GM12878 (cell line): Measurements from ENCODE around the gene KEL. TPM values are rescaled to one million over a fixed set of nuclear protein-coding genes. Genes with fewer than 3 reads are reported as not detected.

Source experiments
- ATAC-seq: fragments of 200-7000 bp; cut with Tn5 transposase; 3 replicates; pipeline ENCODE4 v1.9.1; 2020; ENCODE audit warnings: mild to moderate bottlenecking, moderate library complexity
- BruUV-seq: library from RNA; stranded (reverse); fragments of 400-500 nt; replicated peaks from 2 replicates; lab custom pipeline; 2021; lab: Mats Ljungman, UMichigan
- CTCF ChIA-PET: fragments of 300-600 bp; sonication (Branson Sonifier 250); formaldehyde crosslinking; extraction: SDS; loops from one replicate; lab custom pipeline; 2021; ENCODE audit warnings: inconsistent platforms; lab: Yijun Ruan, JAX
- POLR2A ChIA-PET: fragments of 350-600 bp; formaldehyde crosslinking; extraction: SDS; loops from one replicate; lab custom pipeline; 2021; ENCODE audit warnings: inconsistent platforms; lab: Charles Lee
- RAD21 ChIA-PET: fragments of 300-600 bp; sonication (Branson Sonifier 250); formaldehyde crosslinking; loops from one replicate; lab custom pipeline; 2023; ENCODE audit warnings: antibody characterized with exemption; ENCODE audit not compliant: unreplicated experiment; lab: Charles Lee
- SMC1A ChIA-PET: fragments of 300-600 bp; sonication (Branson Sonifier 250); formaldehyde crosslinking; loops from one replicate; lab custom pipeline; 2023; ENCODE audit not compliant: unreplicated experiment, uncharacterized antibody; lab: Charles Lee
- DNase-seq: peaks from one replicate; pipeline ENCODE4 v3.0.0-alpha.2; 2011; ENCODE audit warnings: low read depth, low spot score
- FAIRE-seq: peaks from 3 replicates; lab custom pipeline; 2011; peaks lifted over from hg19 to GRCh38; lab: Jason Lieb, UNC
- H2AFZ ChIP-seq: 2 replicates; pipeline ENCODE4 v1.6.0; 2011; ENCODE audit warnings: low read depth, low read length, control low read depth; ENCODE audit not compliant: control insufficient read depth
- H3K27ac ChIP-seq: 2 replicates; pipeline ENCODE4 v1.5.1; 2011; ENCODE audit warnings: control low read depth; ENCODE audit not compliant: control insufficient read depth, insufficient read depth
- H3K27me3 ChIP-seq, 2 experiments: replicated peaks in 1 of 2; 2 replicates each; pipeline versions ENCODE4 v1.6.0 to v1.6.1; 2011; ENCODE audit warnings: low read length in 1 of 2; ENCODE audit not compliant: control insufficient read depth in 2 of 2, insufficient read depth in 2 of 2
- H3K36me3 ChIP-seq, 2 experiments: 2 replicates each; pipeline ENCODE4 v1.5.1; 2011; ENCODE audit warnings: low read length in 1 of 2; ENCODE audit not compliant: control insufficient read depth in 2 of 2, insufficient read depth in 2 of 2
- H3K4me1 ChIP-seq: 2 replicates; pipeline ENCODE4 v1.6.1; 2011; ENCODE audit warnings: mild to moderate bottlenecking, low read length, moderate library complexity, mixed read lengths; ENCODE audit not compliant: control insufficient read depth, insufficient read depth
- H3K4me2 ChIP-seq: 2 replicates; pipeline ENCODE4 v1.6.0; 2011; ENCODE audit warnings: control low read depth; ENCODE audit not compliant: control insufficient read depth, insufficient read depth
- H3K4me3 ChIP-seq: fragments of 200-600 bp; sonication (generic); 2 replicates; pipeline ENCODE4 v1.5.1; 2016
- H3K79me2 ChIP-seq: 2 replicates; pipeline ENCODE4 v1.6.0; 2011; ENCODE audit warnings: low read length; ENCODE audit not compliant: control insufficient read depth, insufficient read depth
- H3K9ac ChIP-seq: 2 replicates; pipeline ENCODE4 v1.8.0; 2011; ENCODE audit warnings: low read length, control low read depth, mixed read lengths; ENCODE audit not compliant: control insufficient read depth, insufficient read depth
- H3K9me3 ChIP-seq: replicated peaks from 3 replicates; pipeline ENCODE4 v1.5.1; 2011; ENCODE audit warnings: mild to moderate bottlenecking, low read length; ENCODE audit not compliant: control insufficient read depth, insufficient read depth
- H4K20me1 ChIP-seq: 2 replicates; pipeline ENCODE4 v1.6.0; 2011; ENCODE audit not compliant: control insufficient read depth, insufficient read depth
- CBFB ChIP-seq: IDR thresholded peaks from 2 replicates; pipeline ENCODE4 v1.6.1; 2016; ENCODE audit warnings: antibody characterized with exemption, low read depth
- CUX1 ChIP-seq: IDR thresholded peaks from 2 replicates; pipeline ENCODE4 v1.6.1; 2012; ENCODE audit warnings: improper control_type of control experiment, low read depth, low read length; ENCODE audit not compliant: insufficient replicate concordance
- EP300 ChIP-seq, 2 experiments: fragments of 150-350 bp in 1 of 2; IDR thresholded peaks; 2 replicates each; pipeline ENCODE4 v1.6.1; 2011 to 2012; ENCODE audit warnings: low read depth in 2 of 2, low read length in 2 of 2, borderline replicate concordance in 1 of 2, improper control_type of control experiment in 1 of 2, inconsistent platforms in 1 of 2; ENCODE audit not compliant: control insufficient read depth in 1 of 2
- IRF4 ChIP-seq: IDR thresholded peaks from 2 replicates; pipeline ENCODE4 v1.6.1; 2011; ENCODE audit warnings: low read depth, low read length
- KDM1A ChIP-seq: fragments of 200-600 bp; sonication (generic); IDR thresholded peaks from 2 replicates; pipeline ENCODE4 v1.6.1; 2016; ENCODE audit warnings: borderline replicate concordance
- MYB ChIP-seq: fragments of 150-350 bp; IDR thresholded peaks from 2 replicates; pipeline ENCODE4 v1.6.1; 2014; ENCODE audit warnings: mild to moderate bottlenecking, low read depth, low read length, borderline replicate concordance
- NFYB ChIP-seq: IDR thresholded peaks from 2 replicates; pipeline ENCODE4 v1.6.1; 2011; ENCODE audit warnings: low read depth, mild to moderate bottlenecking, low read length, improper control_type of control experiment, moderate library complexity; ENCODE audit not compliant: insufficient read depth
- PML ChIP-seq: IDR thresholded peaks from 2 replicates; pipeline ENCODE4 v1.6.1; 2012; ENCODE audit warnings: low read length, inconsistent platforms
- POLR2A ChIP-seq: IDR thresholded peaks from 2 replicates; pipeline ENCODE4 v1.6.1; 2011; ENCODE audit warnings: low read depth, mild to moderate bottlenecking, low read length
- RAD51 ChIP-seq: fragments of 450-650 bp; IDR thresholded peaks from 2 replicates; pipeline ENCODE4 v1.6.1; 2016; ENCODE audit warnings: moderate library complexity, mild to moderate bottlenecking, inconsistent platforms
- RELA ChIP-seq: fragments of 450-650 bp; IDR thresholded peaks from 2 replicates; pipeline ENCODE4 v1.8.0; 2014; ENCODE audit warnings: borderline replicate concordance; ENCODE audit not compliant: partially characterized antibody
- SMAD5 ChIP-seq: IDR thresholded peaks from 2 replicates; pipeline ENCODE4 v1.6.1; 2016; ENCODE audit warnings: antibody characterized with exemption, low read depth
- WGBS: methylation state at CpG from one replicate; pipeline ENCODE4 v1.1.6; 2016; ENCODE audit warnings: low lambda C conversion rate; ENCODE audit not compliant: insufficient replicate concordance, insufficient coverage; ENCODE audit errors: missing lambda C conversion rate; 5-methylcytosine and 5-hydroxymethylcytosine counted together
- in situ Hi-C: fragments of 300-500 bp; cut with MboI; formaldehyde crosslinking; loops from 9 replicates; pipeline ENCODE4 v1.14.3; 2018; ENCODE audit warnings: mixed read lengths
- intact Hi-C: fragments of 100-400 bp; cut with micrococcal nuclease; formaldehyde crosslinking; loops from one replicate; pipeline ENCODE4 v1.14.2; 2022; ENCODE audit not compliant: unreplicated experiment
- polyA plus RNA-seq, 11 experiments: library from polyadenylated mRNA; depleted of rRNA in 4 of 11; unstranded in 6 of 11; stranded (reverse) in 5 of 11; fragments of >200 nt; fragmentation: Nextera tagmentation in 4 of 11; fragmentation: Illumina TruSeq in 1 of 11; extraction: Ambion mirVana in 4 of 11; extraction: Trizol in 1 of 11; gene quantifications; 1 replicate in 1 of 11; 2 replicates in 10 of 11; pipeline versions ENCODE4 v1.2.1 to v1.2.3, GENCODE V29; 2011 to 2016; ENCODE audit warnings: inconsistent platforms in 2 of 11, missing spikeins in 2 of 11, low read depth in 1 of 11
- total RNA-seq, 4 experiments: library from RNA; depleted of rRNA in 3 of 4; stranded (reverse); fragments of >200 nt in 3 of 4; fragmentation: Illumina TruSeq in 1 of 4; extraction: Trizol in 1 of 4; gene quantifications; 2 replicates each; pipeline versions ENCODE4 v1.2.1 to v1.2.3, GENCODE V29; 2013 to 2021
- TF ChIP-seq, protein P1 (sequence below): fragments of 150-350 bp; IDR thresholded peaks from 2 replicates; pipeline ENCODE4 v1.6.1; 2014; ENCODE audit warnings: mild to moderate bottlenecking, low read depth, low read length
- TF ChIP-seq, protein P2 (sequence below): fragments of 450-650 bp; formaldehyde crosslinking; IDR thresholded peaks from 2 replicates; pipeline ENCODE4 v1.4.0; 2020; ENCODE audit warnings: mild to moderate bottlenecking, moderate library complexity
- TF ChIP-seq, protein P3 (sequence below): IDR thresholded peaks from 2 replicates; pipeline ENCODE4 v1.6.1; 2011; ENCODE audit warnings: low read depth, mild to moderate bottlenecking, low read length, moderate library complexity, borderline replicate concordance; ENCODE audit errors: extremely low read depth

The KEL gene
- total and polyA plus RNA-seq, 10 of the 15 experiments (the other 5 are each of a cell fraction or from before 2014, with no cell fraction given), result 0.10 to 0.73 (median 0.23) TPM; not detected in 2

DNA sequence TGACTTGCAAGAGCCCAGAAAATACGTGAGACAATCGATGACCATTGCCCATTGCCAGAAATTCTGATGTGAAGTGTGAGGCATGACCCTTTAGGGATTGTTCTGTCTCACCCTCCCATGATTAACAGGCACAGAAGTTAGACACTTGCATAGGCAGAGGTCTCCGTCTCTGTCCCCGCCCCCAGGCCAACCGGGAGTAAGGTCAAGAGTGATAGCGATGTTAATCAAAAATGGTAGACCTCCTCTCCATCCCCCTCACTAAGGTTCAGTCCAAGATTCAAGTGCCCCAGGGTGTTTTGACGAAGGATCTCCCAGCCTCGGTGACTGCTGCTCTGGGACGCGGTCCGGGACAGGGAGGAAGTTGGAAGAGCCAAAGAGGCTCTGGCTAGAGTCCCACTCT lies 53.9 kb downstream of the KEL start:
- FAIRE-seq (no peak), ATAC-seq (no peak), DNase-seq (no peak)
- H3K4me3 ChIP-seq, result no peak overlapping the region
- no peaks in the 10 kb centered on the region for H4K20me1 ChIP-seq
- ChIA-PET POLR2A (no interaction called here), SMC1A (no interaction called here), RAD21 (no interaction called here), CTCF (no interaction called here)
- H3K9ac ChIP-seq, result no peak overlapping the region
- H3K79me2 ChIP-seq, result no peaks in the 10 kb centered on the region
- no peak overlapping the region for H3K27ac ChIP-seq
- peaks cover 0 to 2% of the 10 kb centered on the region in 2 experiments; a peak in 2 of 4 replicates for H3K27me3 ChIP-seq
- H3K4me1 ChIP-seq, result no peaks in the 10 kb centered on the region
- H3K4me2 ChIP-seq, result no peak overlapping the region
- H3K9me3 ChIP-seq, result no peaks in the 10 kb centered on the region
- no peaks in the 10 kb centered on the region for H3K36me3 ChIP-seq
- no TSS peak for BruUV-seq
- in situ Hi-C loops, result no loop called here
- WGBS, result 76% methylated on average over 11 of the region's 11 CpGs
- H2AFZ ChIP-seq, result no peak overlapping the region
- intact Hi-C loops, result no loop called here
- TF ChIP-seq MYB (no peak), SMAD5 (no peak), CUX1 (no peak), IRF4 (no peak), PML (no peak), POLR2A (no peak), RELA (no peak), RAD51 (no peak), KDM1A (no peak), CBFB (no peak), NFYB (no peak), EP300 (IDR thresholded peaks at IDR 0.05; ENCODE audit: borderline replicate concordance in 1 of 2, control insufficient read depth in 1 of 2, low read depth in 2 of 2, low read length in 2 of 2) (no peak)
- TF ChIP-seq, protein P1, sequence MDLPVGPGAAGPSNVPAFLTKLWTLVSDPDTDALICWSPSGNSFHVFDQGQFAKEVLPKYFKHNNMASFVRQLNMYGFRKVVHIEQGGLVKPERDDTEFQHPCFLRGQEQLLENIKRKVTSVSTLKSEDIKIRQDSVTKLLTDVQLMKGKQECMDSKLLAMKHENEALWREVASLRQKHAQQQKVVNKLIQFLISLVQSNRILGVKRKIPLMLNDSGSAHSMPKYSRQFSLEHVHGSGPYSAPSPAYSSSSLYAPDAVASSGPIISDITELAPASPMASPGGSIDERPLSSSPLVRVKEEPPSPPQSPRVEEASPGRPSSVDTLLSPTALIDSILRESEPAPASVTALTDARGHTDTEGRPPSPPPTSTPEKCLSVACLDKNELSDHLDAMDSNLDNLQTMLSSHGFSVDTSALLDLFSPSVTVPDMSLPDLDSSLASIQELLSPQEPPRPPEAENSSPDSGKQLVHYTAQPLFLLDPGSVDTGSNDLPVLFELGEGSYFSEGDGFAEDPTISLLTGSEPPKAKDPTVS, result no peak
- TF ChIP-seq, protein P2, sequence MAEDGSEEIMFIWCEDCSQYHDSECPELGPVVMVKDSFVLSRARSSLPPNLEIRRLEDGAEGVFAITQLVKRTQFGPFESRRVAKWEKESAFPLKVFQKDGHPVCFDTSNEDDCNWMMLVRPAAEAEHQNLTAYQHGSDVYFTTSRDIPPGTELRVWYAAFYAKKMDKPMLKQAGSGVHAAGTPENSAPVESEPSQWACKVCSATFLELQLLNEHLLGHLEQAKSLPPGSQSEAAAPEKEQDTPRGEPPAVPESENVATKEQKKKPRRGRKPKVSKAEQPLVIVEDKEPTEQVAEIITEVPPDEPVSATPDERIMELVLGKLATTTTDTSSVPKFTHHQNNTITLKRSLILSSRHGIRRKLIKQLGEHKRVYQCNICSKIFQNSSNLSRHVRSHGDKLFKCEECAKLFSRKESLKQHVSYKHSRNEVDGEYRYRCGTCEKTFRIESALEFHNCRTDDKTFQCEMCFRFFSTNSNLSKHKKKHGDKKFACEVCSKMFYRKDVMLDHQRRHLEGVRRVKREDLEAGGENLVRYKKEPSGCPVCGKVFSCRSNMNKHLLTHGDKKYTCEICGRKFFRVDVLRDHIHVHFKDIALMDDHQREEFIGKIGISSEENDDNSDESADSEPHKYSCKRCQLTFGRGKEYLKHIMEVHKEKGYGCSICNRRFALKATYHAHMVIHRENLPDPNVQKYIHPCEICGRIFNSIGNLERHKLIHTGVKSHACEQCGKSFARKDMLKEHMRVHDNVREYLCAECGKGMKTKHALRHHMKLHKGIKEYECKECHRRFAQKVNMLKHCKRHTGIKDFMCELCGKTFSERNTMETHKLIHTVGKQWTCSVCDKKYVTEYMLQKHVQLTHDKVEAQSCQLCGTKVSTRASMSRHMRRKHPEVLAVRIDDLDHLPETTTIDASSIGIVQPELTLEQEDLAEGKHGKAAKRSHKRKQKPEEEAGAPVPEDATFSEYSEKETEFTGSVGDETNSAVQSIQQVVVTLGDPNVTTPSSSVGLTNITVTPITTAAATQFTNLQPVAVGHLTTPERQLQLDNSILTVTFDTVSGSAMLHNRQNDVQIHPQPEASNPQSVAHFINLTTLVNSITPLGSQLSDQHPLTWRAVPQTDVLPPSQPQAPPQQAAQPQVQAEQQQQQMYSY, result no peak
- TF ChIP-seq, protein P3, sequence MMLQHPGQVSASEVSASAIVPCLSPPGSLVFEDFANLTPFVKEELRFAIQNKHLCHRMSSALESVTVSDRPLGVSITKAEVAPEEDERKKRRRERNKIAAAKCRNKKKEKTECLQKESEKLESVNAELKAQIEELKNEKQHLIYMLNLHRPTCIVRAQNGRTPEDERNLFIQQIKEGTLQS, result no peak
